GM18507 (cell line): Measurements from ENCODE around the gene SNTB2.
A peak's percentile ranks its signal among the peaks of the same experiment; 100 is the strongest.

Experiments
- DNase-seq: peaks from one replicate; pipeline ENCODE4 v3.0.0; 2011; ENCODE audit warnings: low read depth; ENCODE audit not compliant: insufficient read length; ENCODE audit errors: extremely low spot score
- FAIRE-seq: peaks from 2 replicates; lab custom pipeline; 2011; peaks lifted over from hg19 to GRCh38; lab: Jason Lieb, UNC

SNTB2 gene

DNA sequence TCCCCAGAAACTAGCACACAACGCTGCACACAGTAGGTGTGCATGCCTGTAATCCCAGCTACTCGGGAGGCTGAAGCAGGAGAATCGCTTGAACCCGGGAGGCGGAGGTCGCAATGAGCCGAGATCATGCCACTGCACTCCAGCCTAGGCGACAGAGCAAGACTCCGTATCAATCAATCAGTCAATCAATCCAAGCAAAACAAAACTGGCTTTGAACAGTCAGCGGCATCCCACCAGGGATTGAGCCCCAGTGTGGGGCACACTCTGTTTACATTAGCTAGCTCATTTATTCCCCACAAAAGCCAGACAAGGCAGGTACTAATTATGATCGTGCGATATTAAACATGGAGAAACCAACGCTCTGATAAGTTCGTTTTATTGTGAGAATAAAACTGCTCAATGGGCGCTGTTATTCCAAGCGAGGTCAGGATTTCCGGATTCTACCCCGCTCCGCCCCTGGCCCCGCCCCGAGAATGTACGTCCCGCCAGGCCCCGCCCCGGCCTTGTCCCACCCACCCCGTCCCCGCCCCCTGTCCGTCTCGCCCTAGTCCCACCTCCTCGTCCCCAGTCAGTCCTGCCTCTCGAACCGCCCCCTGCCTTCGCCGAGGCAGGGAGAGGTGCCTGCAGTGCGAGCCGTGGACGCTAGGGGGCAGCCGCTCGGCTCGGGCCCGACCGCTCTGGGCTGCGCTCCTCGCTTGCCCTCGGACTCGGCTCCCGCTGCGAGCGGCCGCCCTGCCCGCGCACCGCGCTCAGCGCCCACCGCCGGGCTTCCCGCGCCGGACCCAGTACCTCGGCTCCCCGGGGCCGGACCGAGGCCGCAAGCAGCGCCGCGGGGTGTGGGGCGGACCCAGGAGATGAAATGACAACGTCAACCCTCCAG, 123.9 kb downstream of the SNTB2 start, which contains the start of gene VPS4A:
Gene VPS4A (plus strand): TSS at position 698 of the 880 bp plus-strand sequence. CDS start 162 bp downstream, at position 860.
- FAIRE-seq, result peak; percentile 91
- DNase-seq, result peak; percentile 98

DNA sequence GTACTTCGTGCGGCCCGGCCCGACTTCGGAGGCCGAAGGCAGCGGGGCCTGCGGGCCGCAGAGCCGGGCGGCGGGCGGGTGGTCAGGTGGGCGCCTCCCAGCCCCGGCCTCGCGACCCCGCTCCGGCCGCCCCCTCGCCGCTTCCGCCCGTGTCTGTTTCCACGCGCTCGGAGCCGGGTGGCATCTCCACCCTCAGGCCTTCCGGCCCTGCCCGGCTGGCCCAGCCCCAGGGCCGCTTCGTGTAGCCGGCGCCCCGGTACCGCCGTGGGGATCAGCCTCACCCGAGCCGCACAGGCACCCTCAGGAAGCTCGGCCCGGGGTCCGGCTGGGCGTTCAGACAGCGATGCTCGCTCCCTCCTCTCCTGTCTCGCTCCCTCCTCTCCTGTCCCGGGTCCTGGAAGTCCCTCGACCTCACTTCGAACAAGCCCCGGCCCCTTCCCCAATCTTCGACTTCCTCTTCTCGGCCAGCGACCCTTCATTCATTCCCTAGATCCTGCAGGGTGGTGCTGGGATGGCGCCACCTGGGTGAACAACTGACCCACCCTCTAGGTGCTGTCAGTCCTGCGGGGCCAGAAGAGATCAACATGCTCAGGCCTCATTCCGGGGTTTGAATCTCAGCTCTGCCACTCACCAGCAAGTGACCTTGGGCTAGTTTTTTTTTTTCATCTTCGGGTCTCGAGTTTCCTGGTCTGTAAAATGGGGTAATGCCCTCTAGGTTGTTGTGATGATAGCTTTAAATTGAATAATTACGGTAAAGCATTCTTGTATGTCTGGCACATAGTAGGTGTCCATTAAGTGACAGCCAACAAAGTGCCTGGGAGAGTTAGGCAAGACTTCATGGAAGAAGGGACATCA, 124.8 kb downstream of the SNTB2 start:
- peak; percentile 53 for FAIRE-seq
- peak; percentile 30 for DNase-seq

DNA sequence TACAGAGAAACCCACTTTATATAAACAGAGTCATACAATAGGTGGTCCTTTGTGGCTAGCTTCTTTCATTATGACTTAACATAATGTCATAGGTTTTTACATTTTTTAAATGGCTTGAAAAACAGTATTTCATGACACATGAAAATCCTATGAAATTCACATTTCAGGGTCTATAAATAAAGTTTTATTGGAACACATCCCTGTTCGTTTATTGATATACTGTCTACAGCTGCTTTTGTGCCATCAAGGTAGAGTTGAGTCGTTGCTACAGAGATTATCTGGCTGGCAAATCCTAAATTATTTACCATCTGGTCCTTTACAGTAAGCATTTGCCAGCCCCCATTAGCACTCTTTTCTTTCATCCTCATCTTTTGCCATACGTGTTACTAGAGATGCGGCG, 126.5 kb downstream of the SNTB2 start:
- no peak for FAIRE-seq
- DNase-seq, result no peak

DNA sequence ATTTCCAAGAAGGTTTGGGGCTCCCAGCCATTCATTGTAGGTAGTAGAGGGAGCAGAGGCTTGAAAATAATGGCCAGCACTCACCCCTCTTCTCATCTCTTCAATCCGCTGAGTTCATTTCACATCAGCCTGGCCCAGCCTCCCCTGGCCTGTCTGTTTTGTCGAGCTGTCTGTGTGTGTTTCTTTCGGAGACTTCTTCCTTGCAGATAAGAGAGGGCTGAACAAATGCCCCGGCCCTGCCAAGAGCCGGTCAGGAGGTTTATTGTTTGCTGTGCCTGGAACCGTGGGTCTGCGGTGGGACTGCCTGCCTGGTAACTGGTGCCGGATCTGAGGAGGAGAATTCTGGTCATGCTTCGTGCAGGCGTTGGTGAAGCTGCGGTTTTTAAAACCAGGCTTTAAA, 127.6 kb downstream of the SNTB2 start:
- no peak for FAIRE-seq
- DNase-seq, result no peak

DNA sequence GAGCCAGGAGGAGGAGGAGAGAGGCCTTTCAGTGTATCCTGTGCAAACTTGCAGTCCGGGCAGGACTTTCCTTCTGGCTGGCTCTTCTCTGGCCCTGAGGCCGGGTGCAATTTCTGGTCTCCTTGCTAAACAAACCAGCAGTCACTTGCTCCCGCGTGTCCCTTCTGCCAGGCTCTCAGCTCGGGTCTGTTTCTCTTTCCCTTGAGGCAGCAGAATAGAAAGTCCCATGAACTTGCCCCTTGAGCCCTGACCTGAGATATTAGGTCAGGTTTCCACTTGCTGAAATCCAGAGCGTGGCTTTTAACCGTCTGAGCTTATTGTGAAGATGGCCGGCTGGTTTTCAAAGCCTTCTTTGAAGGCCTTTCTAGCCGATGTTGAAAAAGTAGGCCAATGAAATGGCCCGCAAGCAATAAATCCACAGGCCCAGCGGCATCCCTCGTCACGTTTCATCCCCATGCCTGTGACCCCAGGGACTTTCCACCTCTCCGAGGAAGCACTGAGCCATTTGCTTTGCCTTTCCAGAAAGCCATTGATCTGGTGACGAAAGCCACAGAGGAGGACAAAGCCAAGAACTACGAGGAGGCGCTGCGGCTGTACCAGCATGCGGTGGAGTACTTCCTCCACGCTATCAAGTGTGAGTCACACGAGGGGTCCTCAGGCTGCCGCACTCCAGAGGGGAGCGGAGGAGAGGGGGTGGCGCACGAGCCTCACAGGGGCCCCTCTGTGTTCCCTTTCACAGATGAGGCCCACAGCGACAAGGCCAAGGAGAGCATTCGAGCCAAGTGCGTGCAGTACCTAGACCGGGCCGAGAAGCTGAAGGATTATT, 128.7 kb downstream of the SNTB2 start:
- no peak for DNase-seq
- no peak for FAIRE-seq

DNA sequence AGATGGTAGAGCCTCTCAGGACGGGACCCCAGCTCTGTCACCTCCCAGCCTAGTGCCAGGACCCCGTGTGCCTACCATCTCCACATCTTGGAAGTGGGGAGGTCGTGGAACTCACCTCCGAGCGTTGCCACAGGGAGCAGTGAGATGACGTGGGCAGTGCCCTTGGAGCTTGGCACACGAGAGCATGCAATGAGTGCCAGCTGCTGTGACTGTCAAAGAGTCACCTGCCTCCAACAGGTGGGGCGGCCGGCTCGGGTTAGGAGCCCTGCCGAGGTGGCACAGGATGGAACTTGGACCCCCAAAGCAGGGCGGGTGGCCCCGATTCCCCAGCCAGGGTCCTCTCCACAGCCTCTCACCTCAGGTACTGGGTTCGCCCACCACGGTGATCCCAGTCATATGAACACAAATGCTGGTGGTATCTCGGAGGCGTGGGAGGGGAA, 129.7 kb downstream of the SNTB2 start:
- DNase-seq (no peak), FAIRE-seq (no peak)

DNA sequence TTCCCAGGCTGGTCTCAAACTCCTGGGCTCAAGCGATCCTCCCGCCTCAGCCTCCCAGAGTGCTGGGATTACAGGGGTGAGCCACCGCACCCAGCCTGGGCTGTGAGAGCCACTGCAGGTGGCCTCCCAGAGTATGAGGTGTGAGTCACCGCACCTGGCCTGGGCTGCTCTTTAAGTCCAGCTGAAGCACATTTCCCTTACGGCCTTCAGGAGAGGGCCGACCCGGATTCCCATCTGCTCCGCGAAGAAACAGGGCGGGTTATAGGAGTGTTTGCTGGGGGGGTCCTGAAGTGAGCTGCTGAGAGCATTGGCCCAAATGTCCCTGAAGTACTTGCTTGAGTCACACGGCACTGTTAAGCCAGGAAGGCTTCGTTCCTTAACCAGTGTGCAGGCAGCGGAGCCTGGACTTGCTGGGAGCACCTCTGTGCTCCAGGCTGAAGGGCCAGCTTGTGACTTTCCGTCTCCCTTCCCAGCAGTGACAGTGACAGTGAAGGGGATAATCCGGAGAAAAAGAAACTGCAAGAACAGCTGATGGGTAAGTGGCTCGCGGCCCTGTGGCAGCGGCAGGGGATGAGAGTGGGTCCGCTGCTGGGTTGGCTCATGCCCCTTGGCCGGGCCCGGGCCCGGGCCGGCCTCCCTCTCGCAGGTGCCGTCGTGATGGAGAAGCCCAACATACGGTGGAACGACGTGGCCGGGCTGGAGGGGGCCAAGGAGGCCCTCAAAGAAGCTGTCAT, 131.4 kb downstream of the SNTB2 start:
- no peak for DNase-seq
- FAIRE-seq, result no peak

DNA sequence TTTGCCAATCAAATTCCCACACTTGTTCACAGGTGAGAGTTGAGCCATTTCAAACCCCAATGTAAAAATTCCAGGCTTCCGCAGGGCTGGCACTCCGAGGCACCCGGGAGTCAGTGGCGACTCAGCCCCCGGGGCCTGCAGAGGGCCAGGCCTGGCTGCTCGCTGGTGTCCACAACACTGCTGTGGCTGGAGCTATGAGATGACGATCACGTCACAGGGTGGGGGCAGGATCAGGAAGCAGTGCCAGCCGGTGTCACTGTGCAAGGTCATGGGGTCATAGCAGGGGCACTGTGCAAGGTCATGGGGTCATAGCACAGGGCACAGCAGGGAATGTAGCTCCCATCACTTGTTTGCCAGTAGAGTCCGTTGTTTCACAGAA, 131.9 kb downstream of the SNTB2 start:
- no peak for FAIRE-seq
- DNase-seq, result no peak

DNA sequence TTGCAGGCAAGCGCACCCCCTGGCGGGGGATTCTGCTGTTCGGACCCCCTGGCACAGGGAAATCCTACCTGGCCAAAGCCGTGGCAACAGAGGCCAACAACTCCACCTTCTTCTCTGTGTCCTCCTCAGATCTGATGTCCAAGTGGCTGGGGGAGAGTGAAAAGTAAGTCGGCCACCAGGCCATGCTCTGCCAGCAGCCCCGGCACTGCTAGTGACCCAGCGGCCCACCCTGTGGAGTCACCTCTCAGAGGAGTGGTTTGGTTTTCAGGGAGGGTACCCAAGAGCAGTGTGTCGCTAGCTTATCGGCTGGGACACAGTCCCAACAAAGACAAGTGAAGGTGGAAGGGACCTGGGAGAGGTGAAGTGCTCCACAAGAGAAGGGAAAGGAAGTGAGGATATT, 132.4 kb downstream of the SNTB2 start:
- FAIRE-seq (no peak), DNase-seq (no peak)

DNA sequence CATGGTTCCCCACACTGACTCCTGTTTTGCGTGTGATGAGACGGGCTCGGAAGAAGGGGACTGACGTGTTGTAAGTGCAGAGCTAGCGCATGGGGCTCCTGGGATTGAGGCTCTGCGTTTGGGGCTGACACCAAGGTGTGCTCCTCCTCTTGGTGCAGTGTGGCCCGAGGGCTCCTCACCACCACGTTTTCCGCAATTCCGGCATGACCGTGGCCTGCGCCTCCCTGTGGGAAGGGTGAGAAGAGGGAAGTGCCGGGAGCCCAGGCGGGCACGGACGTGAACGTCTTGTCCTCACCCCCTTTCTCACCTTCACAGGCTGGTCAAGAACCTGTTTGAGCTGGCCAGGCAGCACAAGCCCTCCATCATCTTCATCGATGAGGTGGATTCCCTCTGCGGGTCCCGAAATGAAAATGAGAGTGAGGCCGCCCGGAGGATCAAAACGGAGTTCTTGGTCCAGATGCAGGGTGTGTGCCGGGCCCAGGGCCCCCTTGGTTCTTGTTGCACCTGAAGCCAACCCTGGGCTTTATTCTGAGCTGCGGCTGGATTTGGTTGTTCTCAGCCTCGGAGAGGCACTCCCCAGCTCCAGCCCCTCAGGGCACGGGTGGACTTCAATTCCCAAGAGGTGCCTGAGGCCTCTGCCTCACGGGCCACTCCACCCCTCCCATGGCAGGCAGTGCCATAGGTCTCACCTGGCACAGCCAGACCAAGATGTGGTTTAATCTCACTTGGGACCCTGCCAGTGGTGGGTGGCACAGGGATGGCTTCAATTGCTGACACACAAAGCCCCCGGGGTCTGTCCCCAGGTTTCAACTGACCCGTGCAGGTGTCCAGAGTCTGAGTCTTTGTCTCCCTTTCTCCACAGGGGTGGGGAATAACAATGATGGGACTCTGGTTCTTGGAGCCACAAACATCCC, 133.1 kb downstream of the SNTB2 start:
- no peak for FAIRE-seq
- no peak for DNase-seq

DNA sequence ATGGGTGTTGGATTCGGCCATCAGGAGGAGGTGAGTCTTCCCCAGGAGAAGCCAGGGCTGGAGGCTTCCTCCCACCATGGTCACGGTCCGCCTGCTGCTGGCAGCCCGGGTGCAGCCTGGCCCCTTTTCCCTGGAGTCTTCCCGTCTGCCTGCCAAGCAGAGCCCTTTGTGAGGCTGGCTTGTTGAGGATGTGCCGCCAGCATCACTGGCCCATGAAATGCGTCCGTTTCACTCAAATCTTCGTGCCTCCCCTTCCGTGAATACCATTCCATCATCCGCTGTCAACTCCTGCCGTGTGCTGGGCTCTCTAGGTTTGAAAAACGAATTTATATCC, 133.7 kb downstream of the SNTB2 start:
- FAIRE-seq (no peak), DNase-seq (no peak)

DNA sequence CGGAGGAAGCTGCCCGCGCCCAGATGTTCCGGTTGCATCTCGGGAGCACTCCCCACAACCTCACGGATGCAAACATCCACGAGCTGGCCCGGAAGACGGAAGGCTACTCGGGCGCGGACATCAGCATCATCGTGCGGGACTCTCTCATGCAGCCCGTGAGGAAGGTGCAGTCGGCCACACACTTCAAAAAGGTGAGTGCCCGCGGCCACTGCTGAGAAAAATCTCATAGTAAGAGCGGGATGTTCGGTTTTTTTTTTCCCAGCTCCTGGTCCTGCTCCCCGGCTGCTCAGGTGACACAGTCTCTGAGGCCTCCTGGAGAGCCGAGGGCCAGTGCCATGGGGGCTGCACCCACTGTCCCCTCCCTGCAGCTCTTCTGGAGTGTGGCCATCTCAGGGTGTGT, 134.1 kb downstream of the SNTB2 start:
- DNase-seq, result no peak
- FAIRE-seq, result no peak

DNA sequence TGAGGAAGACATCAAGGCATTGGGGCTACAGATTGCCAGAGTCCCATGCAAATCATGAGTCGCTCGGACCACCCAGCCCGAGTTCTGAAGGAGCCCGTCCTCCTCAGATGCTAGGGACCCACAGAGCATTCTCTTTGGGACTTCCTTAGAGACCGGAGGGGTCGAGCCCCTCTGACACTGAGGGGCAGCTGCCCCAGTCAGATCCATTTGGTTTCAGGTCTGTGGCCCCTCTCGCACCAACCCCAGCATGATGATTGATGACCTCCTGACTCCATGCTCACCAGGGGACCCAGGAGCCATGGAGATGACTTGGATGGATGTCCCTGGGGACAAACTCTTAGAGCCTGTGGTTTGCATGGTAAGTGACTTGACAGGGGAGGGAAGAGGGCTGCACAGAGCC, 135.4 kb downstream of the SNTB2 start:
- FAIRE-seq (no peak), DNase-seq (no peak)

DNA sequence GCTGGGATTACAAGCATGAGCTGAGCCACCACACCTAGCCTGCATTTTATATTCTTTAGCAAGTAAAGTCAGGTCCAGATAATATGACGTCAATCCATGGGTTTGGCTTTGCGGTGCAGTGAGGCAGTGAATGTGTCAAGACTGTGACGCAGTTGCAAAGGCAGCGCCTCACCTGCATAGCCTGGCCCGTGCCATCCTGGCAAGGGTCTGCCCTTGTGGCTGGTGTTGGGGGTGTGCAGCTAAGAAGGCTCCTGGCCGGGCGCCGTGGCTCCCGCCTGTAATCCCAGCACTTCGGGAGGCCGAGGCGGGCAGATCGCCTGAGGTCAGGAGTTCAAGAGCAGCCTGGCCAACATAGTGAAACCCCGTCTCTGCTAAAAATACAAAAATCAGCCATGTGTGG, 136.5 kb downstream of the SNTB2 start:
- FAIRE-seq (no peak), DNase-seq (no peak)

DNA sequence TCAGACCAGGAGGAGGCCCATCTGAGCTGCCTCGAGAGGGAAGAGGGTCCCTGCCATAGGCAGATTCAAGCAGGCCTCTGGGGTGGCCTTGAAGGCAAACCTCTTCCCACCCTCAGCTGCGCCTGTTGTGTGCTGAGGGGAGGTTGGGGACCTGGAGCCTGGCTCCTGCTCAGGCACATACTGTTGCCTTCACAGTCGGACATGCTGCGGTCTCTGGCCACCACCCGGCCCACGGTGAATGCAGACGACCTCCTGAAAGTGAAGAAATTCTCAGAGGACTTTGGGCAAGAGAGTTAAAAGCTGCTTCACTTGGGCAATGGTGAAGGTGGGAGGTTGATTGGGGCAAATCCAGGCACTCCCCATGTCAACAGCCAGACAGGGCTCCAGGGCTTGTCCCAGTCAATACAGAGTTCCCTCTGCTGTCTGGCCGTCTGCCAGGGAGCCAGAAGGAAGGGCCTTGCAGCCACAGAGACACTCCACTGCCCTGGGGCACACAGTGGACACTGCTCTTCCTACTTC, 137.1 kb downstream of the SNTB2 start:
- DNase-seq, result no peak
- FAIRE-seq, result no peak

DNA sequence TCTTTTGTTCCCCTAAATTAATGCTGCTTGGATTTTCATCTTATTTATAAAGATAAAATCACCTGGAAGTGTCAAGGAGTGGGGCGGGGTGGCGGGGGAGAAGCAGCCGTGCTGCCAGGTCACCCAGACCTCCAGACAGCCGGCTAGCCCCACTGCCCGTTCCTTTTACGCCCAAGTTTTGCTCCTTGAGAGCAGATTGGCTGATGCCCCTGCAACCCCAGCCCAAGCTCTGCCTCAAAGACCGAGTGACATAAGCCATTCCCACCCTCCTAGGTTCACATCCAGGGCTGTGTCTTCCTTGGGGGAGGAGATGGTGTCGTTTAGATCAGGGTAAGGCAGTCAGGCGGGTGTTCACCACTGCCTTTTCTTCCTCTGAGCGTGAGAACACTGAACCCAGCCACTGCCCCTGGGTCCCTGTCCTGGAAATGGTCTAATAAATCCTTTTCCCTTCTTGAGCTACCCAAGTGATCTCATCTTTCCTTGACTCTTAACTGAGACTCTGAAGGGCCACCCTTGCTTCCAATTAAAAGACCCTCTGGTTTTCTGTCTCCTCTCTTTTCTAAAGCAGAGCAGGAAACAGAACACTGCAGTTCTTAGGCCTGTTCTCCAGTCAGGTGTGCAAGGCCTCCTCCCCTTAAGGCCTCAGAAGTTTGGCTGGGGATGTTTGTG, 137.8 kb downstream of the SNTB2 start:
- no peak for DNase-seq
- FAIRE-seq, result no peak

DNA sequence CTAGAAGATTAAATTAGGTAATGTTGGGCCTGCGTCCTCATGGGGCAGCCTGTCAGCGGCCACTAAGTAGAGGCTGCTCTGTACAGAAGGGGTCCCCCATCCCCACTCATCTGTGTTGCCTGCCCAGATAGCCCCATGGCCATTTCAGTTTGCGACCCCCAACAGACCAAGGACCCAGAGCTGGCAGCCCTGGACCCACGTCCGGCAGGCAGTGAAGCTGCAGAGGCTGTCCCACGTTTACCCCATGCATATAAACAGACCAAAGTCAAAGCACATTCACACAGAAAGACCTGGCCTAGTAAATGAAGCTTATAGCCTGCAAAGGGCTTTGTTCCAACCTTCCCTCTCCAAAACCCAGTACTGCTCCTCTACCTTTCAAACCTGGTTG, 138.8 kb downstream of the SNTB2 start:
- FAIRE-seq, result no peak
- DNase-seq, result no peak
